ENCODE results near the gene CRHR2.

CRHR2 gene

GRCh38 chr7:30679664-30680063, 2.6 kb downstream of the CRHR2 start:
- no peak for DNase-seq (ENCODE audit: low spot score)

GRCh38 chr7:30678805-30679204, 3.5 kb downstream of the CRHR2 start:
- DNase-seq (ENCODE audit: low spot score): no peak

- no peak for DNase-seq (ENCODE audit: low spot score)
These were observed 7.4 kb downstream of the CRHR2 start for GRCh38 chr7:30674876-30675275.

GRCh38 chr7:30674420-30674819, 7.8 kb downstream of the CRHR2 start:
- DNase-seq (ENCODE audit: low spot score): no peak

- DNase-seq (ENCODE audit: low spot score): peak; percentile 85
These were observed 10.3 kb downstream of the CRHR2 start for GRCh38 chr7:30671793-30672465.

GRCh38 chr7:30668102-30668501, 14.2 kb downstream of the CRHR2 start:
- DNase-seq (ENCODE audit: low spot score): no peak

GRCh38 chr7:30667172-30667571, 15.1 kb downstream of the CRHR2 start:
- no peak for DNase-seq (ENCODE audit: low spot score)

GRCh38 chr7:30665449-30665848, 16.8 kb downstream of the CRHR2 start:
- DNase-seq (ENCODE audit: low spot score): no peak

GRCh38 chr7:30665043-30665442, 17.2 kb downstream of the CRHR2 start:
- no peak for DNase-seq (ENCODE audit: low spot score)

- no peak for DNase-seq (ENCODE audit: low spot score)
These were observed 17.9 kb downstream of the CRHR2 start for GRCh38 chr7:30664184-30664885.

GRCh38 chr7:30663414-30663813, 18.8 kb downstream of the CRHR2 start:
- DNase-seq (ENCODE audit: low spot score): no peak

- no peak for DNase-seq (ENCODE audit: low spot score)
These were observed 19.8 kb downstream of the CRHR2 start for GRCh38 chr7:30662431-30662939.

- no peak for DNase-seq (ENCODE audit: low spot score)
These were observed 20.3 kb downstream of the CRHR2 start for GRCh38 chr7:30661926-30662325.

- no peak for DNase-seq (ENCODE audit: low spot score)
These were observed 21.7 kb downstream of the CRHR2 start for GRCh38 chr7:30660331-30661255.

- DNase-seq (ENCODE audit: low spot score): no peak
These were observed 22.9 kb downstream of the CRHR2 start for GRCh38 chr7:30659312-30659711.

GRCh38 chr7:30658479-30659074, 23.7 kb downstream of the CRHR2 start:
- no peak for DNase-seq (ENCODE audit: low spot score)

- no peak for DNase-seq (ENCODE audit: low spot score)
These were observed 25.1 kb downstream of the CRHR2 start for GRCh38 chr7:30657131-30657530.

GRCh38 chr7:30656006-30656957, 26.0 kb downstream of the CRHR2 start:
- no peak for DNase-seq (ENCODE audit: low spot score)

GRCh38 chr7:30655096-30655970, 26.9 kb downstream of the CRHR2 start:
- DNase-seq (ENCODE audit: low spot score): no peak
